NCI-H82 treated with DMSO at 0.1 percent for 48 hours (cell line): ENCODE results near the gene GRHL3.
A peak's percentile ranks its signal among the peaks of the same experiment; 100 is the strongest.

ENCODE experiments used
- DNase-seq: peaks from one replicate; lab custom pipeline; 2025; ENCODE audit not compliant: unreplicated experiment; lab: John Stamatoyannopoulos, UW

The GRHL3 gene

GRCh38 chr1:24366707-24367106, 47.5 kb downstream of the GRHL3 start:
- DNase-seq, result no peak

GRCh38 chr1:24369199-24369598, 50.0 kb downstream of the GRHL3 start:
- no peak for DNase-seq

GRCh38 chr1:24369801-24370200, 50.6 kb downstream of the GRHL3 start:
- no peak for DNase-seq

GRCh38 chr1:24373044-24373443, 53.9 kb downstream of the GRHL3 start:
- DNase-seq, result no peak

GRCh38 chr1:24373710-24374109, 54.6 kb downstream of the GRHL3 start:
- DNase-seq, result no peak

GRCh38 chr1:24374891-24375786, 56.0 kb downstream of the GRHL3 start:
- DNase-seq, result peak; percentile 21

GRCh38 chr1:24379733-24380315, 60.7 kb downstream of the GRHL3 start:
- DNase-seq, result no peak

GRCh38 chr1:24380508-24380907, 61.4 kb downstream of the GRHL3 start:
- DNase-seq, result no peak

- DNase-seq, result no peak
These were observed 62.1 kb downstream of the GRHL3 start for GRCh38 chr1:24381256-24381655.

GRCh38 chr1:24382165-24382577, 63.0 kb downstream of the GRHL3 start:
- DNase-seq, result no peak

- DNase-seq, result no peak
These were observed 64.3 kb downstream of the GRHL3 start for GRCh38 chr1:24383381-24383940.

- DNase-seq, result no peak
These were observed 65.3 kb downstream of the GRHL3 start for GRCh38 chr1:24384251-24385090.

- DNase-seq, result peak; percentile 38
These were observed 66.2 kb downstream of the GRHL3 start for GRCh38 chr1:24385160-24385940.

GRCh38 chr1:24386241-24386640, 67.1 kb downstream of the GRHL3 start:
- peak; percentile 6 for DNase-seq

GRCh38 chr1:24386931-24387330, 67.8 kb downstream of the GRHL3 start:
- no peak for DNase-seq

GRCh38 chr1:24387636-24388175, 68.5 kb downstream of the GRHL3 start:
- DNase-seq, result no peak

GRCh38 chr1:24388331-24388885, 69.3 kb downstream of the GRHL3 start:
- DNase-seq, result no peak

- no peak for DNase-seq
These were observed 70.1 kb downstream of the GRHL3 start for GRCh38 chr1:24389231-24389678.

GRCh38 chr1:24390924-24391782, 72.0 kb downstream of the GRHL3 start:
- peak; percentile 71 for DNase-seq
